Endodermal cell (in vitro differentiated cells): ENCODE data around the gene RARG. TPM values are rescaled to one million over a fixed set of nuclear protein-coding genes. Genes with fewer than 3 reads are reported as not detected.

Experiments
- DNase-seq: peaks from one replicate; pipeline ENCODE4 v3.0.0-alpha.2; 2017
- H3K27ac ChIP-seq: 2 replicates; pipeline ENCODE4 v1.5.1; 2013; ENCODE audit warnings: mild to moderate bottlenecking, low read depth, low read length, moderate library complexity
- H3K27me3 ChIP-seq: 2 replicates; pipeline ENCODE4 v1.6.1; 2013; ENCODE audit warnings: mild to moderate bottlenecking, low read length, moderate library complexity; ENCODE audit not compliant: insufficient read depth, control insufficient read depth, poor library complexity, severe bottlenecking
- H3K36me3 ChIP-seq: 2 replicates; pipeline ENCODE4 v1.7.0; 2013; ENCODE audit warnings: mild to moderate bottlenecking, low read length, moderate library complexity; ENCODE audit not compliant: control insufficient read depth, insufficient read depth
- H3K4me1 ChIP-seq: one replicate; pipeline ENCODE4 v1.7.0; 2013; ENCODE audit warnings: low read length; ENCODE audit not compliant: control insufficient read depth, insufficient read depth
- H3K4me3 ChIP-seq: 2 replicates; pipeline ENCODE4 v1.5.1; 2013; ENCODE audit warnings: mild to moderate bottlenecking, low read length, moderate library complexity
- H3K9ac ChIP-seq: 2 replicates; pipeline ENCODE4 v1.6.1; 2013; ENCODE audit warnings: mild to moderate bottlenecking, low read length, moderate library complexity; ENCODE audit not compliant: poor library complexity, severe bottlenecking; ENCODE audit errors: extremely low read depth
- H3K9me3 ChIP-seq: 2 replicates; pipeline ENCODE4 v1.6.1; 2013; ENCODE audit warnings: mild to moderate bottlenecking, low read length, moderate library complexity; ENCODE audit not compliant: control insufficient read depth
- H3K27ac Mint-ChIP-seq: 2 replicates; pipeline ENCODE4 v1.8.0; 2020; ENCODE audit warnings: mixed read lengths
- H3K27me3 Mint-ChIP-seq: 2 replicates; pipeline ENCODE4 v1.8.0; 2021; ENCODE audit warnings: mild to moderate bottlenecking, mixed read lengths; ENCODE audit not compliant: insufficient read depth
- H3K36me3 Mint-ChIP-seq: 2 replicates; pipeline ENCODE4 v1.8.0; 2020; ENCODE audit warnings: low read depth, mixed read lengths
- H3K4me1 Mint-ChIP-seq: 2 replicates; pipeline ENCODE4 v1.8.0; 2020; ENCODE audit warnings: mixed read lengths
- H3K4me3 Mint-ChIP-seq: 2 replicates; pipeline ENCODE4 v1.8.0; 2020; ENCODE audit warnings: mild to moderate bottlenecking, moderate library complexity, mixed read lengths
- H3K9me3 Mint-ChIP-seq: 2 replicates; pipeline ENCODE4 v1.8.0; 2020; ENCODE audit warnings: mild to moderate bottlenecking, mixed read lengths
- CTCF ChIP-seq: fragments of 200-600 bp; sonication (generic); conservative IDR thresholded peaks from 2 replicates; pipeline ENCODE4 v1.5.0; 2021; ENCODE audit warnings: antibody characterized with exemption, mild to moderate bottlenecking
- WGBS, 2 experiments: methylation state at CpG; one replicate each; pipeline versions ENCODE4 v1.1.5 to v1.1.7; 2013; ENCODE audit warnings: missing lambda C conversion rate in 2 of 2, mixed read lengths in 1 of 2; ENCODE audit not compliant: insufficient coverage in 1 of 2, insufficient read length in 1 of 2; 5-methylcytosine and 5-hydroxymethylcytosine counted together
- total RNA-seq, 2 donors: library from RNA; stranded (reverse); fragmentation: NEBNext Ultra II Directional in 1 of 2; extraction: Animal tissue kit (Norgen Biotek cat#: 25700) in 1 of 2; gene quantifications; 2 replicates in 1 of 2; 3 replicates in 1 of 2; pipeline ENCODE4 v1.2.1, GENCODE V29; 2021

Gene RARG
- total RNA-seq, 2 donors from 2014 or later: 19.5 to 26.8 TPM

- H3K27me3 ChIP-seq: peaks cover 21% of the 10 kb centered on the region
- peak overlapping the region; percentile 85 for H3K27ac Mint-ChIP-seq
- peak; percentile 53 for TF ChIP-seq CTCF
- H3K9me3 ChIP-seq: no peaks in the 10 kb centered on the region
- H3K9ac ChIP-seq: peak overlapping the region; percentile 57
- H3K27ac ChIP-seq: peak overlapping the region; percentile 70
- peaks cover 67% of the 10 kb centered on the region for H3K4me1 Mint-ChIP-seq
- peaks cover 21% of the 10 kb centered on the region for H3K4me1 ChIP-seq
- no peaks in the 10 kb centered on the region for H3K9me3 Mint-ChIP-seq
- H3K36me3 ChIP-seq: no peaks in the 10 kb centered on the region
- peak overlapping the region; percentile 69 for H3K4me3 Mint-ChIP-seq
- 1% methylated on average over 14 to 70 of the region's 72 CpGs for WGBS, 2 experiments
- peak; percentile 96 for DNase-seq
- H3K36me3 Mint-ChIP-seq: no peaks in the 10 kb centered on the region
- H3K4me3 ChIP-seq: peak overlapping the region; percentile 89
- H3K27me3 Mint-ChIP-seq: peaks cover 30% of the 10 kb centered on the region
Observed at GRCh38 chr12:53221203-53222080, 10.6 kb downstream of the RARG start.

GRCh38 chr12:53220694-53221202, 11.3 kb downstream of the RARG start:
- H3K4me1 ChIP-seq: peaks cover 21% of the 10 kb centered on the region
- Mint-ChIP-seq H3K9me3 (no peaks in the 10 kb centered on the region), H3K27me3 (peaks cover 27% of the 10 kb centered on the region), H3K36me3 (no peaks in the 10 kb centered on the region), H3K27ac (peak overlapping the region; percentile 85), H3K4me1 (peaks cover 71% of the 10 kb centered on the region), H3K4me3 (peak overlapping the region; percentile 69)
- H3K27ac ChIP-seq: no peak overlapping the region
- 0% methylated on average over 5 to 34 of the region's 42 CpGs for WGBS, 2 experiments
- H3K9ac ChIP-seq: peak overlapping the region; percentile 57
- no peaks in the 10 kb centered on the region for H3K9me3 ChIP-seq
- H3K36me3 ChIP-seq: no peaks in the 10 kb centered on the region
- peak overlapping the region; percentile 92 for H3K4me3 ChIP-seq
- H3K27me3 ChIP-seq: peaks cover 21% of the 10 kb centered on the region
- DNase-seq: peak; percentile 98
- no peak for TF ChIP-seq CTCF

- H3K4me1 ChIP-seq: peaks cover 21% of the 10 kb centered on the region
- Mint-ChIP-seq H3K27ac (peak overlapping the region; percentile 67), H3K27me3 (peaks cover 24% of the 10 kb centered on the region)
Observed at GRCh38 chr12:53219956-53220693, 11.9 kb downstream of the RARG start.

More at GRCh38 chr12:53219956-53220693, 11.9 kb downstream of the RARG start:
- DNase-seq: peak; percentile 88
- peak overlapping the region; percentile 92 for H3K4me3 ChIP-seq
- Mint-ChIP-seq H3K4me3 (peak overlapping the region; percentile 69), H3K9me3 (no peaks in the 10 kb centered on the region), H3K36me3 (peaks cover 3% of the 10 kb centered on the region), H3K4me1 (peaks cover 71% of the 10 kb centered on the region)
- peaks cover 21% of the 10 kb centered on the region for H3K27me3 ChIP-seq
- H3K27ac ChIP-seq: no peak overlapping the region
- H3K36me3 ChIP-seq: no peaks in the 10 kb centered on the region
- TF ChIP-seq CTCF: no peak
- H3K9me3 ChIP-seq: no peaks in the 10 kb centered on the region
- WGBS, 2 experiments: 0% methylated on average over 14 to 40 of the region's 53 CpGs
- H3K9ac ChIP-seq: no peak overlapping the region
